HG03066 (cell line): ENCODE measurements around the gene YLPM1.

Source experiments
- ATAC-seq: cut with Tn5 transposase; IDR thresholded peaks from one replicate; pipeline ENCODE4 v1.9.1; 2021; ENCODE audit warnings: low read depth; ENCODE audit not compliant: unreplicated experiment

Gene YLPM1

GRCh38 chr14:74840603-74841030 lies 77.5 kb downstream of the YLPM1 start:
- no peak for ATAC-seq

GRCh38 chr14:74841230-74842207 lies 78.4 kb downstream of the YLPM1 start:
- ATAC-seq: peak; percentile 71

GRCh38 chr14:74843653-74844052 lies 80.5 kb downstream of the YLPM1 start:
- ATAC-seq: no peak

- no peak for ATAC-seq
Observed at GRCh38 chr14:74846168-74846567, 83.1 kb downstream of the YLPM1 start.

GRCh38 chr14:74846968-74847665 lies 84.0 kb downstream of the YLPM1 start:
- no peak for ATAC-seq

- ATAC-seq: no peak
Observed at GRCh38 chr14:74848768-74849167, 85.7 kb downstream of the YLPM1 start.

- no peak for ATAC-seq
Observed at GRCh38 chr14:74852922-74853530, 89.9 kb downstream of the YLPM1 start.

- no peak for ATAC-seq
Observed at GRCh38 chr14:74853581-74853980, 90.5 kb downstream of the YLPM1 start.

GRCh38 chr14:74855021-74855420 lies 91.9 kb downstream of the YLPM1 start:
- ATAC-seq: no peak

GRCh38 chr14:74855945-74856344 lies 92.8 kb downstream of the YLPM1 start:
- ATAC-seq: no peak

- no peak for ATAC-seq
Observed at GRCh38 chr14:74856366-74856765, 93.2 kb downstream of the YLPM1 start.

- ATAC-seq: no peak
Observed at GRCh38 chr14:74858022-74858421, 94.9 kb downstream of the YLPM1 start.

GRCh38 chr14:74859757-74860552 lies 96.8 kb downstream of the YLPM1 start:
- no peak for ATAC-seq

GRCh38 chr14:74860899-74861733 lies 98.0 kb downstream of the YLPM1 start:
- no peak for ATAC-seq

- ATAC-seq: no peak
Observed at GRCh38 chr14:74861734-74862090, 98.6 kb downstream of the YLPM1 start.

- no peak for ATAC-seq
Observed at GRCh38 chr14:74863274-74863673, 100.2 kb downstream of the YLPM1 start.

GRCh38 chr14:74864198-74864597 lies 101.1 kb downstream of the YLPM1 start:
- no peak for ATAC-seq

- no peak for ATAC-seq
Observed at GRCh38 chr14:74865156-74865555, 102.0 kb downstream of the YLPM1 start.

GRCh38 chr14:74866708-74867389 lies 103.7 kb downstream of the YLPM1 start:
- ATAC-seq: no peak
